Measurements from ENCODE around the gene COX8A. TPM values are rescaled to one million over a fixed set of nuclear protein-coding genes. Genes with fewer than 3 reads are reported as not detected.

COX8A gene
- total and polyA plus RNA-seq, 2 of the 13 experiments (the other 11 are each of a cell fraction or from before 2014, with no cell fraction given): 202 to 406 TPM

- TF ChIP-seq MEIS2 (CRISPR knock-in tag; IDR thresholded peaks at IDR 0.05) (no peak; the same call in 1 of the 2 replicates), HMGXB4 (CRISPR knock-in tag; IDR thresholded peaks at IDR 0.05; ENCODE audit: borderline replicate concordance in 1 of 2, low read depth in 1 of 2) (peak in 1 of 2 experiments; percentile 82; a peak in 2 of 4 replicates), ZNF580 (CRISPR knock-in tag; IDR thresholded peaks at IDR 0.05; ENCODE audit: borderline replicate concordance, low read depth) (no peak), DRAP1 (CRISPR knock-in tag; IDR thresholded peaks at IDR 0.05) (peak; percentile 52; the same call in 1 of the 2 replicates), ZNF12 (CRISPR knock-in tag; IDR thresholded peaks at IDR 0.05) (no peak), TIGD3 (CRISPR knock-in tag; IDR thresholded peaks at IDR 0.05; ENCODE audit: borderline replicate concordance) (no peak), KMT2A (CRISPR knock-in tag; IDR thresholded peaks at IDR 0.05) (no peak; the same call in 1 of the 2 replicates), ZNF704 (CRISPR knock-in tag; IDR thresholded peaks at IDR 0.05; ENCODE audit: borderline replicate concordance) (no peak), ZNF296 (CRISPR knock-in tag; conservative IDR thresholded peaks at IDR 0.05) (no peak), KDM5B (CRISPR knock-in tag; IDR thresholded peaks at IDR 0.05; ENCODE audit: borderline replicate concordance) (no peak), HOXA7 (CRISPR knock-in tag; IDR thresholded peaks at IDR 0.05) (no peak), SP1 (IDR thresholded peaks at IDR 0.05) (no peak), SP1 (CRISPR knock-in tag; IDR thresholded peaks at IDR 0.05) (peak; percentile 98), ZBTB49 (CRISPR knock-in tag; IDR thresholded peaks at IDR 0.05; ENCODE audit: borderline replicate concordance) (no peak)
Measured at GRCh38 chr11:63938479-63939396, 35.7 kb upstream of the COX8A start, which contains the start of gene NAA40 (continued).

Measured in HepG2 (cell line).